Fibroblast of lung (primary cell): Measurements from ENCODE around the gene EGF. TPM values are rescaled to one million over a fixed set of nuclear protein-coding genes. Genes with fewer than 3 reads are reported as not detected.

Source experiments
- DNase-seq, 2 donors: peaks; one replicate each; pipeline versions ENCODE4 v3.0.0 to v3.0.0-alpha.2; 2010; ENCODE audit warnings: low read depth in 2 of 2
- H2AFZ ChIP-seq: 2 replicates; pipeline ENCODE4 v1.5.1; 2012; ENCODE audit warnings: low read length, control low read depth, inconsistent platforms
- H3K27ac ChIP-seq: 2 replicates; pipeline ENCODE4 v1.5.1; 2011; ENCODE audit warnings: low read length, control low read depth; ENCODE audit not compliant: insufficient read depth
- H3K27me3 ChIP-seq: 2 replicates; pipeline ENCODE4 v1.5.1; 2011; ENCODE audit warnings: mild to moderate bottlenecking, low read length; ENCODE audit not compliant: control insufficient read depth, insufficient read depth
- H3K36me3 ChIP-seq: 2 replicates; pipeline ENCODE4 v1.5.1; 2011; ENCODE audit warnings: low read length; ENCODE audit not compliant: control insufficient read depth, insufficient read depth
- H3K4me1 ChIP-seq: 2 replicates; pipeline ENCODE4 v1.5.1; 2011; ENCODE audit warnings: low read length; ENCODE audit not compliant: control insufficient read depth, insufficient read depth; ENCODE audit errors: extremely low read depth
- H3K4me2 ChIP-seq: 2 replicates; pipeline ENCODE4 v1.5.1; 2011; ENCODE audit warnings: low read length, control low read depth; ENCODE audit not compliant: insufficient read depth; ENCODE audit errors: extremely low read depth
- H3K4me3 ChIP-seq, 4 experiments: fragments of 200-600 bp in 1 of 4; sonication (generic) in 1 of 4; replicated peaks in 1 of 4; 2 replicates each; pipeline ENCODE4 v1.5.1; 2011 to 2016; ENCODE audit warnings: low read length in 4 of 4, low read depth in 3 of 4, mild to moderate bottlenecking in 3 of 4, control low read depth in 2 of 4, inconsistent platforms in 1 of 4, mixed read lengths in 1 of 4; ENCODE audit not compliant: insufficient read depth in 1 of 4; ENCODE audit errors: control extremely low read depth in 1 of 4
- H3K79me2 ChIP-seq: 2 replicates; pipeline ENCODE4 v1.5.1; 2012; ENCODE audit warnings: mild to moderate bottlenecking, low read length, inconsistent platforms; ENCODE audit not compliant: control insufficient read depth, insufficient read depth
- H3K9ac ChIP-seq: 2 replicates; pipeline ENCODE4 v1.5.1; 2011; ENCODE audit warnings: mild to moderate bottlenecking, low read length, control low read depth; ENCODE audit not compliant: insufficient read depth
- H3K9me3 ChIP-seq: 2 replicates; pipeline ENCODE4 v1.5.1; 2012; ENCODE audit warnings: low read depth, low read length; ENCODE audit not compliant: control insufficient read depth, insufficient read depth
- H4K20me1 ChIP-seq: 2 replicates; pipeline ENCODE4 v1.5.1; 2011; ENCODE audit warnings: low read length; ENCODE audit not compliant: control insufficient read depth, insufficient read depth; ENCODE audit errors: extremely low read depth
- EZH2 ChIP-seq: IDR thresholded peaks from 2 replicates; pipeline ENCODE4 v1.5.1; 2012; ENCODE audit warnings: low read length, control low read depth, mild to moderate bottlenecking; ENCODE audit errors: missing control alignments
- polyA plus RNA-seq, 2 donors: library from polyadenylated mRNA; depleted of rRNA in 1 of 2; stranded (reverse) in 1 of 2; unstranded in 1 of 2; fragments of >200 nt; gene quantifications; 2 replicates each; pipeline ENCODE4 v1.2.1, GENCODE V29; 2011 to 2012; ENCODE audit warnings: missing spikeins in 1 of 2
- total RNA-seq: library from RNA; depleted of rRNA; stranded (reverse); fragments of >200 nt; gene quantifications from 2 replicates; pipeline ENCODE4 v1.2.1, GENCODE V29; 2014
- TF ChIP-seq, protein P1 (sequence below), 2 donors: IDR thresholded peaks in 1 of 2; conservative IDR thresholded peaks in 1 of 2; 1 replicate in 1 of 2; 2 replicates in 1 of 2; pipeline ENCODE4 v1.5.1; 2011 to 2012; ENCODE audit warnings: low read length in 2 of 2, control low read depth in 1 of 2, inconsistent platforms in 1 of 2, low read depth in 1 of 2, mild to moderate bottlenecking in 1 of 2

Gene EGF
- total and polyA plus RNA-seq, 2 donors (not counting 1 experiment from before 2014, with no cell fraction given) = 0.59 to 0.83 TPM

DNA sequence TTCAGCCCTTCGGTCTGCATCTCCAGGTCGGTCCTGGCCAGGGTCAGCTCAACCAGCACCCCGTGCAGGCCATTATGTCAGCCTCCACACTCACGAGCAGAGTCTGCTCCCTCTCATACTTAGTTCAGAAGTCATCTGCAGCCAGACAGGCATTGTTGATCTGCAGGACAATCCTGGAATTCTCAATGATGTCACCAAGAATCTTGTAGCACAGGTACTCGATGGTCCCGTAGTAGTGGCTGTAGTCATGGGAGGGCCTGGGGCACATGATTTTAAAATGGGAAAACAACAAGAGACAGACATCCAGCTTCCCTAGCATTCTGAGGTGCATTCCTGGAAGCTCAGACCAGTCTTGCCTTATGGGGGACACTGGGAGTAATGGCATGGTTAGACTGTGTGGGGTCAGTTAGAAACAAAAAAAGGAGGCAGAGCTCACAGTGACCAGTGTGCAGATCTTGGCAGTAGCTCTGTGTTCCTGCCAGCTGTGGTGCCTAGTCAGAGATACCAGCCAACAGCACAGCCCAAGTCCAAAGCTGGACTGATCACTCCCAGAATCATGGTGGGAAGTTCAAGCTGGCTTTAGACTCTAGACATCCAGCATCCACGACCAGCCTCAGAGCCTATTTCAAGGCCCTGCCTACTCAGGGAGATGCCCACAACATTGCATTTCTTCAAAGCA, 32.9 kb upstream of the EGF start:
- Histone ChIP-seq H3K4me2 (no peak overlapping the region), H3K4me3 (no peak overlapping the region)
- TF ChIP-seq, protein P1, sequence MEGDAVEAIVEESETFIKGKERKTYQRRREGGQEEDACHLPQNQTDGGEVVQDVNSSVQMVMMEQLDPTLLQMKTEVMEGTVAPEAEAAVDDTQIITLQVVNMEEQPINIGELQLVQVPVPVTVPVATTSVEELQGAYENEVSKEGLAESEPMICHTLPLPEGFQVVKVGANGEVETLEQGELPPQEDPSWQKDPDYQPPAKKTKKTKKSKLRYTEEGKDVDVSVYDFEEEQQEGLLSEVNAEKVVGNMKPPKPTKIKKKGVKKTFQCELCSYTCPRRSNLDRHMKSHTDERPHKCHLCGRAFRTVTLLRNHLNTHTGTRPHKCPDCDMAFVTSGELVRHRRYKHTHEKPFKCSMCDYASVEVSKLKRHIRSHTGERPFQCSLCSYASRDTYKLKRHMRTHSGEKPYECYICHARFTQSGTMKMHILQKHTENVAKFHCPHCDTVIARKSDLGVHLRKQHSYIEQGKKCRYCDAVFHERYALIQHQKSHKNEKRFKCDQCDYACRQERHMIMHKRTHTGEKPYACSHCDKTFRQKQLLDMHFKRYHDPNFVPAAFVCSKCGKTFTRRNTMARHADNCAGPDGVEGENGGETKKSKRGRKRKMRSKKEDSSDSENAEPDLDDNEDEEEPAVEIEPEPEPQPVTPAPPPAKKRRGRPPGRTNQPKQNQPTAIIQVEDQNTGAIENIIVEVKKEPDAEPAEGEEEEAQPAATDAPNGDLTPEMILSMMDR (conservative IDR thresholded peaks at IDR 0.05 in 1 of 2, IDR thresholded peaks at IDR 0.05 in 1 of 2; ENCODE audit: low read depth in 1 of 2, low read length in 2 of 2) = no peak
- TF ChIP-seq EZH2 = no peak

DNA sequence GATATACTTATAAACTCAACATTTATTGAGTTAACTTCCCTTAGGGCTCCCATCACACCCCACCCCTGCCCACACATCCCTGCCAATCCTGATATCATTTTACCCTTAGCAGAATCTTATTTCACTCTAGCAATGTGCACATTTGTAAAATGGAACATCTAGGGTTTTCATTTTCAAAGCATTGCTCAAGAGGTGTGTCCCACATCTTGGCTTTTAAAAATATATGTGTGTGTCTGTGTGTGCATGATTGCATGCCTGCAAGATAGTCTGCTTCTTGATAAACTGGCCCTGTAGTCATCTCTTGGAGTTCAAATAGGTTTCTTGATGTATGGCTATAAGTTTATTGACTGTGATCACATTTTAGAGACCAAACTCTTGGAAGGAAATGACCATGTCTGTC, 26.4 kb upstream of the EGF start:
- Histone ChIP-seq H3K36me3 (no peaks in the 10 kb centered on the region), H3K4me3 (no peak overlapping the region), H3K4me1 (no peaks in the 10 kb centered on the region), H4K20me1 (no peaks in the 10 kb centered on the region), H3K79me2 (no peaks in the 10 kb centered on the region), H3K27me3 (no peaks in the 10 kb centered on the region), H3K9me3 (no peaks in the 10 kb centered on the region), H3K9ac (no peak overlapping the region), H3K27ac (no peak overlapping the region), H3K4me2 (no peak overlapping the region), H2AFZ (no peak overlapping the region)
- TF ChIP-seq, protein P1 (conservative IDR thresholded peaks at IDR 0.05 in 1 of 2, IDR thresholded peaks at IDR 0.05 in 1 of 2; ENCODE audit: low read depth in 1 of 2, low read length in 2 of 2) = no peak
- no peak for TF ChIP-seq EZH2
- no peak for DNase-seq

More for the DNA sequence above, 32.9 kb upstream of the EGF start:
- H4K20me1 ChIP-seq = no peaks in the 10 kb centered on the region
- H3K9me3 ChIP-seq = no peaks in the 10 kb centered on the region
- H3K4me1 ChIP-seq = no peaks in the 10 kb centered on the region
- H2AFZ ChIP-seq = no peak overlapping the region
- H3K79me2 ChIP-seq = no peaks in the 10 kb centered on the region
- H3K36me3 ChIP-seq = no peaks in the 10 kb centered on the region
- H3K27me3 ChIP-seq = no peaks in the 10 kb centered on the region
- no peak overlapping the region for H3K27ac ChIP-seq
- H3K9ac ChIP-seq = no peak overlapping the region
- no peak for DNase-seq

DNA sequence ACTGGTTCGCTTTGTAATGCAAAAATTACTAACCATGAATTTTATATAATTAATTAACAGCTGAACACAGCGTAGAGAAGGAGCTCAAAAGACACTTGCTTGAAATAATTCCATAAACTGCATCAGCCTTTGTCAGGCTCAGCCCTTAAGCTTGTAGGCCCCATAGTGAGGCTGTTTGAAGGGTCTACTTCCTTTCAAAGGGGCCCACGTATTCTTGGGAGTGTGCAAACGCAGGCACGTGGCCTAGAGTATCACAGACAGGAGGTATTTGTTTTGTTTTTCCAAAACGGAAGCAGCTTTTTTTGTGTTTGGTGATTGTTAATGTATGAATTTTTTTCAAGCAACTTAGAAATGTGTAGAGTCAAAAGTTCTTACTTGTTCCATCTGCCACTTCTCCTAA, 25.6 kb upstream of the EGF start:
- no peaks in the 10 kb centered on the region for H3K9me3 ChIP-seq
- no peak overlapping the region for H2AFZ ChIP-seq
- no peak overlapping the region for H3K4me2 ChIP-seq
- no peak overlapping the region for H3K27ac ChIP-seq
- H3K9ac ChIP-seq = no peak overlapping the region
- no peaks in the 10 kb centered on the region for H3K27me3 ChIP-seq
- no peaks in the 10 kb centered on the region for H3K79me2 ChIP-seq
- H3K4me1 ChIP-seq = no peaks in the 10 kb centered on the region
- no peak for DNase-seq
- H3K4me3 ChIP-seq = no peak overlapping the region
- no peaks in the 10 kb centered on the region for H3K36me3 ChIP-seq
- TF ChIP-seq, protein P1 (conservative IDR thresholded peaks at IDR 0.05 in 1 of 2, IDR thresholded peaks at IDR 0.05 in 1 of 2; ENCODE audit: low read depth in 1 of 2, low read length in 2 of 2) = no peak
- TF ChIP-seq EZH2 = no peak
- no peaks in the 10 kb centered on the region for H4K20me1 ChIP-seq
